Hippocampal formation (tissue), 2 donors: ENCODE measurements around the gene PKD1.

Experiments used
- DNase-seq, 2 donors: peaks; one replicate each; lab custom pipeline; 2025; lab: John Stamatoyannopoulos, UW

The PKD1 gene

GRCh38 chr16:2087748-2088631 is 47.7 kb downstream of the PKD1 start:
- DNase-seq, result no peak

GRCh38 chr16:2086812-2087747 is 48.6 kb downstream of the PKD1 start:
- no peak for DNase-seq

DNA sequence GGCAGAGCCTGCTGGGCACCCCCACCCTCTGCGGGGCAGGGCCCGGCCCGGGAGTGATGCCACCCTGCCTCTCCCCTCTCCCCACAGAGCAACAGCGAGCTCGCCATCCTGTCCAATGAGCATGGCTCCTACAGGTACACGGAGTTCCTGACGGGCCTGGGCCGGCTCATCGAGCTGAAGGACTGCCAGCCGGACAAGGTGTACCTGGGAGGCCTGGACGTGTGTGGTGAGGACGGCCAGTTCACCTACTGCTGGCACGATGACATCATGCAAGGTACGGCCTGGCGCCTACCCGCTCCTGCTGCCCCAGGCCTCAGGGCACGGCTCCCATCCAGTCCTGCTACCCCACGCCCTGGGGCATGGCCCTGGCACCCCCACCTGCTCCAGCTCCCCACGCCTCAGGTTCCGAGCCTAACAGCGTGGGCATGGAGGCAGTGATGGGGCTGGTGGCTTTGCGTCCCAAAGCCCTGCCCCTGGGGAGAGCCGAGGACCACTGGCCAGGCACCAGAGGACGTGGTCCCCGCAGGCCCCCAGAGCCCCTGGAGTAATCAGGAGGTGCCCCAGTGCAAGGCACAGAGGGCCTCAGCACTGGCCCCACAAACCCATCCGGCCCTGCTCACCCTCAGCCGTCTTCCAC is 49.5 kb downstream of the PKD1 start:
- no peak for DNase-seq

DNA sequence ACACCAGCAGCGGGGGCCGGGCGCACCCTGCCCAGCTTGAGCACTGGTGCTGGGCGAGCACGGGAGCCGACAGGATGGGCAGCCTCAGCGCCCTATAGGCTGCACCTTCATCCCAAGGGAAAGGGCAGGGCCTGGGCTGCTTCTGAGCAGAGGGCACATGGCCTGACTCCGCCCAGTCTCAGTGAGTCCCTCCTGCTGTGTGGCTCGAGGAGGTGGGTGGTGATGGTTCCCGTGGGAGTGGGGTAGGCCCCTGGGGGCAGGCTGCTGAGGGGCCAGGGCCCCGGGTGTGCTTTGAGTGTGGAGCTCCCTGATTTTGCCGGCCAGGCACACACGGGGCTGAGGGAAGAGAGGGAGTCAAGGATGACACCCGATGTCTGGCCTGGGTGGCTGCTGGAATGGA is 50.0 kb downstream of the PKD1 start:
- no peak for DNase-seq

GRCh38 chr16:2084895-2085625 is 50.6 kb downstream of the PKD1 start:
- DNase-seq, result no peak

GRCh38 chr16:2083876-2084780 is 51.6 kb downstream of the PKD1 start:
- DNase-seq, result no peak

- no peak for DNase-seq
Observed at GRCh38 chr16:2083409-2083808, 52.3 kb downstream of the PKD1 start.

DNA sequence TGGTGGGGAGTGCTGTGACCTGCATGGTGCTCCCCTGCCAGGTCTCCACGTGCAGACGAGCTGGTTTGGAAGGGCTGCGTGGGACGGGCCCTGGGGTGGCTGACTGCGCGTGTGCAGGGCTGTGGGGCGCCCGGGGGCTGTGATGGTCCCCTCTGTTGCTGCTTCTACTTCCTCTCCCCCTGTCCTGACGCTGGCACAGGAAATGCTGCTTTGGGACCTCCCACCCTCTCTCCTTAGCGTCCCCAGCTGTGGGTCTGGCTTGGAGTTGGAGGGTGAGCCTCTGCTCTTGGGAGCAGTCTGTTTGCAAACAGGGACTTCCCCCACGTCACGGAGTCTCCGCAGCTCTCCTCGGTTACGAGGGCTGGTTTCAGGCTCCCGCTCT is 52.7 kb downstream of the PKD1 start:
- DNase-seq, result no peak

DNA sequence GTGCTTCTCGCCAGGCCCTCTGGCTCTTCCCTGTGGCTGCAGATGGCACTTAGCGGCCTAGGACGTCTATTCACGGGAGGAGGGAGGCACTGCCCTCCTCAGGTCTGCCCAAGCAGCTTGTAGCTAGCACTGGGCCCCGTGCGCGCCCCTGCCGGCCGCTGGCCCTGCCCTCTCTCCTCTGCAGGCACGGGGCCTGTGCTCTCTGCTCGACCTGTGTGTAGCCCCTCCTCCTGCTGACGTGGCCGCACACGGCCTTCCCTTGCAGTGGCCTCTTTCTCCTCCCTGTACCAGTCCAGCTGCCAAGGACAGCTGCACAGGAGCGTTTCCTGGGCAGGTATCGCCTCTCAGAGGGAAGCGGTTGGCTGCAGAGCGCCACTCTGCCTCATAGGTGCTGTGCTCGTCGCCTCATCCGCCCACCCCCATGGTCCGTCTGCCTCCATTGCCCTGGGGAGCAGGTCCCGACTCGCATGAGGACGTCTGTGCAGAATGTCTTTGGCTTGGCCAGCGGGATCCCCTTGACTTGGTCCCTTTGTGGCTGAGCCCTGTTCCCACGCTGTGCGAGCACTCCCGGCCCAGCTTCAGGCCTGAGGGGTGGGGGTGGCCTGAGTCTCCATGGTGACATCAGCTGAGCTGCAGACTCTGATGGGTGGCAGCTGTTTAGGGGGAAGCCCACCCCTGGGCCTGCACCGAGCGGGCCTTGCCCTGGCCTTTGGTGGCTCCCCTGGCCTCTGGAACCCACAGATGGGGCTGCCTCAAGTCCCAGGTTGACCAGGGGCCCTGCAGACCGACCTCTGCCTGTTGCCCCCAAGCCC is 53.3 kb downstream of the PKD1 start:
- no peak for DNase-seq

DNA sequence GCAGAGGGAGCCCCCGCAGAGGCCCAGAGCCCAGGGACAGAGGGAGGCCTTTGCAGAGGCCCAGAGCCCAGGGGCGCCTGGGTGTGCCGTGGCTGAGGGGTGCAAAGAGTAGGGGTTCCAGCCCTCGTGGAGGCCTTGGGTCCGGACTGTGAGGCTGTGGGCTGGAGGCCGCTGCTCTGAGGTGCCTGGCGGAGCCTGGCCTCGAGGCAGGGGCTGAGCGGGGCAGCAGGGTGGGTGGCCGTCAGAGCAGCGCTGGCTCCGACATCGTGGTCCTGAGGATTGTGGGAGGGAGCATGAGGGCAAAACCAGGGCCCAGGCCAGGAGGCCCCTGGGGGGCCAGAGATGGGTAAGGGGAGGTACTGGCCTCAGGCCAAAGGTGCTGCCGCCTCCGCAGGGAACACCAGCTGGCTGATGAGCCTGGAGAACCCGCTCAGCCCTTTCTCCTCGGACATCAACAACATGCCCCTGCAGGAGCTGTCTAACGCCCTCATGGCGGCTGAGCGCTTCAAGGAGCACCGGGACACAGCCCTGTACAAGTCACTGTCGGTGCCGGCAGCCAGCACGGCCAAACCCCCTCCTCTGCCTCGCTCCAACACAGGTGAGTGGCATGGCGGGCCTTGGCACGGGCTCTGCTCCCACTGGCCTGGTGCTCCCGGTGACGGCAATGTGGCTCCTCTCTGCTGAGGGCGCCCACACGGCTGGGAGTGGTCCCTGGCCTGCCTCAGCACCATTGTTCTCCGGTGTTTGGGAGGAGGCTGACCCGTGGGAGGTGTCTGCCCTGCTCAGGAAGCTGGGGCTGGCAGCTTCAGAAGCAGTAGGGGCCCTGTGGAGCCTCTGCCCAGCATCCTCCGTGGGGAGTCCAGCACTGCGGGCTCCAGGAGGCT is 54.3 kb downstream of the PKD1 start:
- no peak for DNase-seq

- DNase-seq, result no peak
Observed at GRCh38 chr16:2079991-2080390, 55.7 kb downstream of the PKD1 start.

GRCh38 chr16:2079311-2079800 is 56.3 kb downstream of the PKD1 start:
- DNase-seq, result no peak

DNA sequence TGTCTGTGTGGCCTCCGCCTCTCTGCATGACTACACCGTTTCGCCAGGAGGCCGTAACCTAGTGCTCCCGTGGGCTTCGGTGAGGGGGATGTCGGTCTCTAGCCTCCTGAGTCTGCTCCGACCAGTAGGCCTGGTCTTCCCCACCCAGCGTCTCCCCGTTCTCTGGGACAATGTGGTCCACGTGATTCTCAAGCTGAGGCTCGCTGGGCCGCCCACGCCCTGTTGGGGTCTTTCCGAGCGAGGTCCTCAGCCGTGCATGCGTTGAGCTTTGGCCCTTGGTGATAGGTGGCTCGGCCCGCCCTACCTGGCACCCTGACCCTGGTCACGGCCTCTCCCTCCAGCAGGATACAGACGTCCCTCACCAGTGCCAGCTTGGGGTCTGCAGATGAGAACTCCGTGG is 57.0 kb downstream of the PKD1 start:
- DNase-seq, result no peak

GRCh38 chr16:2078096-2078495 is 57.6 kb downstream of the PKD1 start:
- no peak for DNase-seq

DNA sequence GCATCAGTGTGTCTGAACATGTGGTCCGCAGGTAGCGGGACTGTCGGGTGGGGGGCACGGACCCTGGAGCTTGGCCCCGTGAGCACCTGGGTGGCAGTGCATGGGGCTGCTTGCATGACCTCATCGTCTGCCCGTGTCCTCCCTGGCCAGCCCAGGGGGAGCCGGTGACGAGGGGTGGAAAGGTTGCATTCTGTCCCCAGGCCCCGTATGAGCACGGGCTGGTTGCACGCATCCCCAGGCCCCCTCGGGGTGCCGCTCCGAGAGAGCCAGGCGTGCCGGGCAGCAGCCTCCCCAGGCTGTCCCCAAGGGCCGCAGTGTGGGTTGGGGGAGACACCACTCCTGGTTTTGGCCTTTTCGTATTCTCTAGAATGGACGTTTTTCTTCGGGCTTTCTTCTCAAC is 58.0 kb downstream of the PKD1 start:
- DNase-seq, result no peak

DNA sequence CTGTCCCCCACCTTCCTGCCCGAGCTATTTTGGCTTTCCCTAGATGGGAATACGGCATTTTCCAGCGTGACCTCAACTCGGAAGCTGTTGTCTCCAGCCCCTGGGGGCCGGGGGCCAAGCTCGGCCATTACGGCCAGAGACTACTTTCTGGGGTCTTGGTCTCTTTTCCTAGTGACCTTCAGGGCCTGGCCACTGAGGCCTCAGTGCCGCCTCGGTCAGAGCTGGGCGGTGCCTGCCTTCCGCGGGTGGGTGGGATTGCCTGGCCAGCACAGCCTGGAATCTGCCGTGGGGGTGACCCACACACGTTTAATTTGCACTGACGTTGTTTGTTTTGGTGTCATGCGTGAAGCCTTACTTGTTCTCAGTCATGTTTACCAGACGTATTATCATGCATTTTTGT is 58.7 kb downstream of the PKD1 start:
- DNase-seq, result no peak

DNA sequence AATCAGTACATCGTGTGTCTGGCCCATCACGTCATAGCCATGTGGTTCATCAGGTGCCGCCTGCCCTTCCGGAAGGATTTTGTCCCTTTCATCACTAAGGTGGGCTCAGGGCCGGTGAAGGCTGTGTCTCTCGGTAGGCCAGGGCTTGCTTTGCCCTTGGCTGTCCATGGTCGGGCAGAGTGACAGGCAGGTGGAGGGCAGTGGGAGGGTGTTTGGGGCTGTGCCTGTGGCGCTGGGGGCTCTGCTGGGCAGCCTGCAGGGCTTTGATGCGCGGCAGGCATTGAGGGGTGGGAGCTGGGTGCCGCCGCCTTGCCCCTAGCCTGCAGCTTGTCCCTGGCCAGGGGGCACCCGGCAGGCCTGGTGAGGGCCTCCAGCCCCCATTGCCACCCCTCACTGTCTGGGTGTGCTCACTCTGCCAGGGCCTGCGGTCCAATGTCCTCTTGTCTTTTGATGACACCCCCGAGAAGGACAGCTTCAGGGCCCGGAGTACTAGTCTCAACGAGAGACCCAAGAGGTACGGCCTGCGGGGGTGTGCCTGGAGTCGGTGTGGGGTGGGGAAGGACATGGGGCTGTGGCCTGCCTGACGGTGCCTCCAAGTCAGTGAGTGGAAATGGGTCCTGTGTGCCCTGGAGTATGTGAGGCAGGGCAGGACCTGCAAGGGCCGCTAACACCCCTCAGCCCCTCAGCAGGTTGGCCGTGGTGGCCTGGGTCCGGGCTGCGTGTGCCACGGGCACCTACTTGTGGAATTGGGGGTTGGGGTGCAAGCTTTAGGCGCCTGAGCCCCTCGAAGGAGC is 59.4 kb downstream of the PKD1 start:
- DNase-seq, result no peak

DNA sequence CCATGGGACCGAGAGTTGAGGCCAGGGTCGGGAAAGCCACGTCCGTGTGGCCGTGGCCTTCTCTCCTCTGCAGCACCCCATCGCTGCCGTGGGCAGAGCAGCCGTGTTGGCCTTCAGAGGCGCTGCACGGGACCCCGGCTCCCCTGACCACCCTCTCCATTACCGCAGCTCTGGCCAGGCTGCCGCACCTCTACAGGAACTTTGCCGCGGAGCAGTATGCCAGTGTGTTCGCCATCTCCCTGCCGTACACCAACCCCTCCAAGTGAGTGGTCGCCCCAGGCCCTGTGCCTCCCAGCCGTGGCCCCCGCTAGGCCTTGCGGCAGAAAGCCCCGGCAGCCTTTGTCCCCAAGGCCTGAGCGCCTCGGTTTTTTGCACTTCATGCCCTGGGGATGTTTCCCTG is 60.1 kb downstream of the PKD1 start:
- DNase-seq, result no peak
